Neutrophil (primary cell): ENCODE results near the gene WFDC2.

ENCODE experiments used
- H3K27ac ChIP-seq: fragments of 200-600 bp; sonication (generic); 2 replicates; pipeline ENCODE4 v1.5.1; 2016; ENCODE audit warnings: mild to moderate bottlenecking, moderate library complexity
- H3K27me3 ChIP-seq: fragments of 200-600 bp; sonication (generic); 2 replicates; pipeline ENCODE4 v1.6.0; 2016; ENCODE audit warnings: mild to moderate bottlenecking
- H3K36me3 ChIP-seq: fragments of 200-600 bp; sonication (generic); 2 replicates; pipeline ENCODE4 v1.5.1; 2017
- H3K4me1 ChIP-seq, 2 experiments: fragments of 200-600 bp in 1 of 2; sonication (generic) in 1 of 2; 1 replicate in 1 of 2; 2 replicates in 1 of 2; pipeline versions ENCODE4 v1.5.1 to v1.6.1; 2013 to 2016; ENCODE audit warnings: low read depth in 1 of 2, low read length in 1 of 2, mild to moderate bottlenecking in 1 of 2, moderate library complexity in 1 of 2; ENCODE audit not compliant: control insufficient read depth in 1 of 2, insufficient read depth in 1 of 2
- H3K4me3 ChIP-seq, 2 experiments: fragments of 200-600 bp in 1 of 2; sonication (generic) in 1 of 2; 1 replicate in 1 of 2; 2 replicates in 1 of 2; pipeline ENCODE4 v1.5.1; 2013 to 2016; ENCODE audit warnings: low read depth in 1 of 2, low read length in 1 of 2, mild to moderate bottlenecking in 1 of 2, moderate library complexity in 1 of 2
- H3K9me3 ChIP-seq: fragments of 200-600 bp; sonication (generic); 2 replicates; pipeline ENCODE4 v1.5.1; 2016
- TF ChIP-seq, protein P1 (sequence below): fragments of 200-600 bp; sonication (generic); IDR thresholded peaks from 2 replicates; pipeline ENCODE4 v1.5.1; 2016; ENCODE audit warnings: antibody characterized with exemption

The WFDC2 gene

DNA sequence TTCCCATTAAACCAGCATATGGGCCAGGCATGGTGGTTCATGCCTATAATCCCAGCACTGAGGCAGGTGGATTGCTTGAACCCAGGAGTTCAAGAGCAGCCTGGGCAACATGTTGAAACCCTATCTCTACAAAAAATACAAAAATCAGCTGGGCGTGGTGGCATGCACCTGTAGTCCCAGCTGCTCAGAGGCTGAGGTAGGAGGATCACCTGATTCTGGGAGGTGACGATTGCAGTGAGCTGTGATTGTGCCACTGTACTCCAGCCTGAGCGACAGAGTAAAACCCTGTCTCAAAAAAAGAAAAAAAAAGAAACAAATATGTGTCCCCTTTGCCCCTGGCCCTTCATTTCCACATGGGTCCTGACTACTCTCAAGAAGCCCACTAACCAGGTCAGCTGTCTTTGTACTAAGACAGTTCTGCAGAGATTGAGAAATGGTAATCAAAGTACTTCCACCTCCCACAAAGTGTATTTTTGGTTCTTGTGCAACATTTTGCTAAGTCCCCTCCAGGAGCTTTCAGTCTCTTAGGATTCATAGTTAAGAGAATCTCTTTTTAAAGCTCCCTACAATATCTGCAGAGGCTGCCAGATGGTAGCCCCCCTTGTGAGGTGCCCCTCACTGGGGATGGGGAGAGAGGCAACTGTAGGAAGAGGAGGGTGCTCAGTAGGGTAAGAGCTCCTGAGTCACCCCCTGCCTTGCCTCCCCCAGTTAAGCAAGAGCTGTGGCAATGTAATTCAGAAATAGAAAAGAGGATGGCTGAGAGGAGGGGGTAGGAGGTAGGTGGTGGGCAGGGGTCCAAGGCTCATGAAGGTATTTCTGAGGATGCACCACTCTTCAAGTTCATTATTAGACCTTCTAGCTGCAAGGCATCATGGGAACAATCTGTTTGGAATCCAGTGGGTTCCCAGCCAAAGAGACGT, 16.5 kb upstream of the WFDC2 start:
- TF ChIP-seq, protein P1, sequence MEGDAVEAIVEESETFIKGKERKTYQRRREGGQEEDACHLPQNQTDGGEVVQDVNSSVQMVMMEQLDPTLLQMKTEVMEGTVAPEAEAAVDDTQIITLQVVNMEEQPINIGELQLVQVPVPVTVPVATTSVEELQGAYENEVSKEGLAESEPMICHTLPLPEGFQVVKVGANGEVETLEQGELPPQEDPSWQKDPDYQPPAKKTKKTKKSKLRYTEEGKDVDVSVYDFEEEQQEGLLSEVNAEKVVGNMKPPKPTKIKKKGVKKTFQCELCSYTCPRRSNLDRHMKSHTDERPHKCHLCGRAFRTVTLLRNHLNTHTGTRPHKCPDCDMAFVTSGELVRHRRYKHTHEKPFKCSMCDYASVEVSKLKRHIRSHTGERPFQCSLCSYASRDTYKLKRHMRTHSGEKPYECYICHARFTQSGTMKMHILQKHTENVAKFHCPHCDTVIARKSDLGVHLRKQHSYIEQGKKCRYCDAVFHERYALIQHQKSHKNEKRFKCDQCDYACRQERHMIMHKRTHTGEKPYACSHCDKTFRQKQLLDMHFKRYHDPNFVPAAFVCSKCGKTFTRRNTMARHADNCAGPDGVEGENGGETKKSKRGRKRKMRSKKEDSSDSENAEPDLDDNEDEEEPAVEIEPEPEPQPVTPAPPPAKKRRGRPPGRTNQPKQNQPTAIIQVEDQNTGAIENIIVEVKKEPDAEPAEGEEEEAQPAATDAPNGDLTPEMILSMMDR: no peak
- H3K4me3 ChIP-seq: no peak overlapping the region
- H3K9me3 ChIP-seq: no peaks in the 10 kb centered on the region
- H3K36me3 ChIP-seq: no peaks in the 10 kb centered on the region
- H3K4me1 ChIP-seq: peaks cover 4% of the 10 kb centered on the region in 2 experiments
- peaks cover 13% of the 10 kb centered on the region for H3K27me3 ChIP-seq
- H3K27ac ChIP-seq: no peak overlapping the region

DNA sequence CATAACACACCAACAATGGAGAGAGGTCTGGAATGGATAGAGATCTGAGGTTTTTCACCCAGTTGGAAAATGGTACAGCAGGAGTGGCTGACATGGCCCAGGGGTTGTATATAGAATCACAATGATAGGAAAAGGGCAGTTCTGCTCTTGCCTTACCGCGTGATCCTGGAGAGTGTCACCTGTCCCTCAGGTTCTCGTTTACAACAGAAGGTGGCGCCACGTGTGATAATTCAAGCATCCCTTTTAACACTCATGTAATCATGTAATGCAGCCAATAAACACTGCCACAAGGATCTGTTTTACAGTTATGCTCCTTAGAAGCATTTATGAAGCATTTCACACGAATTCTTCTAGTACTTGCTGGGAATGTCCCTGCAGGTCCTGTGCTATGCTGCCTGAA, 12.9 kb upstream of the WFDC2 start:
- no peak overlapping the region for H3K27ac ChIP-seq
- no peaks in the 10 kb centered on the region for H3K9me3 ChIP-seq
- TF ChIP-seq, protein P1: no peak
- no peaks in the 10 kb centered on the region for H3K36me3 ChIP-seq
- H3K27me3 ChIP-seq: peaks cover 13% of the 10 kb centered on the region
- H3K4me1 ChIP-seq: no peaks in the 10 kb centered on the region
- H3K4me3 ChIP-seq: no peak overlapping the region

DNA sequence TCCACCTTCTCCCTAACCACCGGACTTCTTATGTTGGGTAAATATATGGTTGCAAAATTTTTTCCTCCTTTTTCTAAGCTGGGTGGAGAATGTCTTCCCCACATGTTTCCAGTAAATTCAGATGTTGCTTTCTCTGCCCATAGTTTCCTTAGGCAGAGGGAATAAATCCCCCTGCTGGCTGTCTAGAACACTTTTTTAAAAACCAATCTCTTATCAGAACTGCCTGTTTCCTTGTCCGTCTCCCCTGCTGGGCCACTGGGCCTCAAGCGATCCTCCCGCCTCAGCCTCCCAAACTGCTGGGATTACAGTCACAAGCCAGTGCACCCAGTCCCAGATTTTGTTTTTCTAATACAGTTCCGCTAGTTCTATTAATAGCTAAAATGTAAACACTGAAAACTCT, 9.9 kb upstream of the WFDC2 start:
- Histone ChIP-seq H3K4me1 (no peaks in the 10 kb centered on the region), H3K9me3 (no peaks in the 10 kb centered on the region), H3K27me3 (peaks cover 10% of the 10 kb centered on the region), H3K36me3 (no peaks in the 10 kb centered on the region), H3K27ac (no peak overlapping the region), H3K4me3 (no peak overlapping the region)
- TF ChIP-seq, protein P1: no peak

DNA sequence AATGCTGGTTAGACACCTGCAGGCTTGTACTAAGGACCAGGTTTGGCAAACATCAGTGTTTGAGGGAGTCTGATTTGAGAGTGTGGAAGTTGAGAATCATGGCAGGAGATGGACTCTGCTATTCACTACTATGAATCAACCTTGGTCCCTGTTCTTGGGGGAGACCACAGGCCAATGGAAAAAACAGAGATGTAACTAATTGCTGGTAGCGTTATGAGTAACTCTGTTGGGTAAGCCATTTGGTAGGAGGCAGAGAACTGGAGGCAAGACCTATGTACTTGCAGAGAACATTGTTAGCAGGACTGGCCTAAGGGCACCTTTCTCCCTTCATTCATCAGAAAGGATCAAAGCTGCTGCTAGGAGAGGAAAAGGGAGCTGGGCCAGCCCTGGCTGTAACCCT, 8.3 kb upstream of the WFDC2 start:
- TF ChIP-seq, protein P1: no peak
- H3K4me1 ChIP-seq: no peaks in the 10 kb centered on the region
- no peak overlapping the region for H3K4me3 ChIP-seq

DNA sequence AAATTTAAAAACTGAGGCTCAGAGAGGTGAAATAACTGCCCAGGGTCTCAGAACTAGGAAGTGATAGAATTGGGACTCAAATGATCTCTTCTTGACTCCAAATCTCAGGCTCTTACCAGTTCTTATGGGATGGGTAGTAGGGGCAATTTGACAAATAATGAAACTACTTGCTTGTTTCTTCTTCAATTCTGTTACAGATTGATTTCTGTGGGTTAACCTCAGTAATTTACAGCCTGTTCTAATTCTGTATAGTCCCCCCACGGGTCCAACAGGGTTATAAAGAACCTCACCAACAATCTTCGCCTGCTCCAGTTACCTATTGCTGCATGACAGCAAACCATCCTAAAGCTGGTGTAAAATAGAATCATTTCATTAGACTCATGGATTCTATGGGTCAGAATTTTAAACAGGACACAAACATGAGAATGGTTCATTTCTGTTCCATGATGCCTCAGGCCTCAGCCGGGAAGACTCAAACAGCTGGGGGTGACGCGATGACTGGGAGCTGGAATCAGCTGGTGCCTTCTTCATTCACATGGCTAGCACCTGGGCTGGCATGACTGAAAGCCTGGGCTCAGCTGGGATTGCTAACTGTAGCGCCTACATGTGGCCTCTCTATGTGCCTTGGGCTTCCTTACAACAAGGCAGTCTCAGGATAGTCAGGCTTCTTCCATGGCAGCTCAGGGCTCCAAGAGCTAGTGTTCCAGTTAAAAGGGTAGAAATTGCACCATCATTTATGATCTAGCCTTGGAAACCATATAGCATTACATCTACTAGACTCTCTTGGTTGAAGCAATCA, 6.6 kb upstream of the WFDC2 start:
- Histone ChIP-seq H3K4me1 (no peaks in the 10 kb centered on the region), H3K36me3 (no peaks in the 10 kb centered on the region), H3K27me3 (peaks cover 37% of the 10 kb centered on the region), H3K27ac (no peak overlapping the region), H3K9me3 (no peaks in the 10 kb centered on the region), H3K4me3 (no peak overlapping the region)
- TF ChIP-seq, protein P1: no peak

More for the DNA sequence above, 8.3 kb upstream of the WFDC2 start:
- no peak overlapping the region for H3K27ac ChIP-seq
- H3K36me3 ChIP-seq: no peaks in the 10 kb centered on the region
- H3K27me3 ChIP-seq: peaks cover 23% of the 10 kb centered on the region
- no peaks in the 10 kb centered on the region for H3K9me3 ChIP-seq
